K562 (cell line): Measurements from ENCODE around the gene KCTD16. TPM values are rescaled to one million over a fixed set of nuclear protein-coding genes. Genes with fewer than 3 reads are reported as not detected.

Experiments used
- ATAC-seq: fragments of 200-7000 bp; cut with Tn5 transposase; 3 replicates; pipeline ENCODE4 v1.9.1; 2020; ENCODE audit warnings: moderate library complexity
- BruUV-seq: library from RNA; stranded (reverse); fragments of 400-500 nt; replicated peaks from 2 replicates; lab custom pipeline; 2021; lab: Mats Ljungman, UMichigan
- CTCF ChIA-PET: fragments of 300-600 bp; formaldehyde crosslinking; extraction: SDS; loops from one replicate; lab custom pipeline; 2021; ENCODE audit warnings: low intra/inter-chr PET ratio; lab: Yijun Ruan, JAX
- POLR2A ChIA-PET: fragments of 300-600, 350-650 bp; sonication (Branson Sonifier 250); formaldehyde crosslinking; extraction: SDS; loops from one replicate; lab custom pipeline; 2021; ENCODE audit warnings: antibody characterized with exemption, inconsistent platforms; lab: Yijun Ruan, JAX
- DNase-seq, 4 experiments: peaks; one replicate each; pipeline versions ENCODE4 v3.0.0 to v3.0.0-alpha.2; 2011 to 2018; ENCODE audit warnings: low spot score in 3 of 4, mixed read lengths in 3 of 4; ENCODE audit errors: extremely low read depth in 1 of 4
- FAIRE-seq: peaks from 2 replicates; lab custom pipeline; 2011; peaks lifted over from hg19 to GRCh38; lab: Jason Lieb, UNC
- H2AFZ ChIP-seq: 2 replicates; pipeline ENCODE4 v1.6.0; 2011; ENCODE audit warnings: low read depth, low read length, control low read depth, inconsistent platforms
- H3K27ac ChIP-seq: fragments of 200-600 bp; 3 replicates; pipeline ENCODE4 v1.8.0; 2011; ENCODE audit warnings: low read depth, mild to moderate bottlenecking, control low read depth, inconsistent platforms, low read length, moderate library complexity, mixed read lengths; ENCODE audit errors: extremely low read depth
- H3K27me3 ChIP-seq, 2 experiments: fragments of 300-600 bp in 1 of 2; 2 replicates in 1 of 2; 3 replicates in 1 of 2; pipeline versions ENCODE4 v1.6.0 to v1.8.0; 2011; ENCODE audit warnings: inconsistent platforms in 2 of 2, low read length in 2 of 2, mild to moderate bottlenecking in 1 of 2, mixed read lengths in 1 of 2, moderate library complexity in 1 of 2; ENCODE audit not compliant: control insufficient read depth in 2 of 2, insufficient read depth in 2 of 2
- H3K36me3 ChIP-seq: fragments of 300-600 bp; 3 replicates; pipeline ENCODE4 v1.8.0; 2011; ENCODE audit warnings: mild to moderate bottlenecking, low read length, inconsistent platforms; ENCODE audit not compliant: control insufficient read depth, insufficient read depth
- H3K4me1 ChIP-seq, 2 experiments: fragments of 200-600 bp in 1 of 2; replicated peaks in 1 of 2; 2 replicates in 1 of 2; 3 replicates in 1 of 2; pipeline versions ENCODE4 v1.5.1 to v1.8.0; 2011; ENCODE audit warnings: inconsistent platforms in 2 of 2, low read length in 2 of 2, mild to moderate bottlenecking in 1 of 2, mixed read lengths in 1 of 2, moderate library complexity in 1 of 2; ENCODE audit not compliant: control insufficient read depth in 2 of 2, insufficient read depth in 2 of 2
- H3K4me2 ChIP-seq: 2 replicates; pipeline ENCODE4 v1.6.1; 2011; ENCODE audit warnings: low read length, control low read depth, inconsistent platforms, mixed read lengths; ENCODE audit not compliant: insufficient read depth
- H3K4me3 ChIP-seq: fragments of 200-600 bp; sonication (generic), shearing (Covaris generic); 2 replicates; pipeline ENCODE4 v1.5.1; 2016; ENCODE audit warnings: control low read depth, inconsistent platforms
- H3K79me2 ChIP-seq: fragments of 200-600 bp; 3 replicates; pipeline ENCODE4 v1.8.0; 2011; ENCODE audit warnings: low read length, inconsistent platforms; ENCODE audit not compliant: control insufficient read depth, insufficient read depth
- H3K9ac ChIP-seq, 2 experiments: 2 replicates each; pipeline versions ENCODE4 v1.6.0 to v1.6.1; 2011; ENCODE audit warnings: low read depth in 2 of 2, low read length in 2 of 2, control low read depth in 1 of 2, inconsistent platforms in 1 of 2, mild to moderate bottlenecking in 1 of 2, mixed read lengths in 1 of 2; ENCODE audit not compliant: insufficient read depth in 1 of 2
- H3K9me1 ChIP-seq: one replicate; pipeline ENCODE4 v1.6.0; 2011; ENCODE audit warnings: inconsistent platforms, mild to moderate bottlenecking, low read length, moderate library complexity; ENCODE audit not compliant: control insufficient read depth, insufficient read depth
- H3K9me3 ChIP-seq: replicated peaks from 2 replicates; pipeline ENCODE4 v1.5.1; 2011; ENCODE audit warnings: low read depth, low read length, inconsistent platforms; ENCODE audit not compliant: control insufficient read depth, insufficient read depth
- H4K20me1 ChIP-seq: replicated peaks from 2 replicates; pipeline ENCODE4 v1.6.1; 2011; ENCODE audit warnings: low read length, inconsistent platforms, mixed read lengths; ENCODE audit not compliant: control insufficient read depth, insufficient read depth
- ATF7 ChIP-seq: fragments of 450-650 bp; IDR thresholded peaks from 2 replicates; pipeline ENCODE4 v1.7.1; 2014; ENCODE audit warnings: mild to moderate bottlenecking, moderate library complexity
- CSDE1 ChIP-seq, 2 experiments: fragments of 450-650 bp; IDR thresholded peaks; 2 replicates each; pipeline ENCODE4 v1.6.1; 2016; ENCODE audit warnings: mild to moderate bottlenecking in 1 of 2
- SMARCA5 ChIP-seq: fragments of 450-650 bp; IDR thresholded peaks from 2 replicates; pipeline ENCODE4 v1.6.1; 2016
- XRCC5 ChIP-seq: fragments of 200-400 bp; formaldehyde crosslinking; IDR thresholded peaks from 2 replicates; pipeline ENCODE4 v1.6.1; 2017; ENCODE audit warnings: low read depth, mild to moderate bottlenecking, low read length
- whole genome bisulfite sequencing: fragments of 100-300 bp; shearing (Covaris generic); methylation state at CpG from one replicate; pipeline ENCODE4 v1.1.6; 2016; ENCODE audit warnings: low coverage, mixed read lengths; ENCODE audit not compliant: insufficient coverage; ENCODE audit errors: missing lambda C conversion rate; 5-methylcytosine and 5-hydroxymethylcytosine counted together
- in situ Hi-C: fragments of 300-500 bp; cut with MboI; formaldehyde crosslinking; loops from 4 replicates; pipeline ENCODE4 v1.15.0; 2018; ENCODE audit warnings: inconsistent platforms, mixed read lengths
- intact Hi-C: fragments of 100-400 bp; cut with micrococcal nuclease; formaldehyde crosslinking; loops from 2 replicates; pipeline ENCODE4 v1.14.2; 2022
- polyA plus RNA-seq, 8 experiments: library from polyadenylated mRNA; depleted of rRNA in 4 of 8; stranded (reverse) in 5 of 8; unstranded in 3 of 8; fragments of >200 nt; fragmentation: Nextera tagmentation in 2 of 8; fragmentation: Illumina TruSeq in 1 of 8; extraction: Ambion mirVana in 2 of 8; extraction: Trizol in 1 of 8; gene quantifications; 2 replicates each; pipeline versions ENCODE4 v1.2.1 to v1.2.3, GENCODE V29; 2011 to 2014; ENCODE audit warnings: inconsistent platforms in 1 of 8, missing spikeins in 1 of 8
- total RNA-seq, 7 experiments: library from RNA; depleted of rRNA in 6 of 7; stranded (reverse); fragments of >200 nt in 6 of 7; fragmentation: Illumina TruSeq in 2 of 7; extraction: Trizol in 2 of 7; gene quantifications; 2 replicates each; pipeline versions ENCODE4 v1.2.1 to v1.2.3, GENCODE V29; 2011 to 2021; ENCODE audit warnings: low replicate concordance in 1 of 7
- TF ChIP-seq, protein P1 (sequence below): fragments of 200-800 bp; sonication (Bioruptor generic); IDR thresholded peaks from 2 replicates; pipeline ENCODE4 v1.6.1; 2016; ENCODE audit warnings: missing genetic modification characterization, missing compliant biosample characterization
- TF ChIP-seq, protein P2 (sequence below): fragments of 450-650 bp; IDR thresholded peaks from 2 replicates; pipeline ENCODE4 v1.6.1; 2014; ENCODE audit warnings: low read depth, mild to moderate bottlenecking, moderate library complexity, borderline replicate concordance

Gene KCTD16
- total and polyA plus RNA-seq, 9 of the 15 experiments (the other 6 are each of a cell fraction or from before 2014, with no cell fraction given): 0.04 TPM; not detected in 8

- ChIA-PET POLR2A (interaction anchor here (0.6 kb wide), 1 partner anchor 24 kb away, joined by 3 read pairs; no protein-coding TSS in a partner anchor), CTCF (no interaction called here)
- no peaks in the 10 kb centered on the region for H4K20me1 ChIP-seq
- H2AFZ ChIP-seq: no peak overlapping the region
- H3K9ac ChIP-seq: no peak overlapping the region
- FAIRE-seq (no peak), DNase-seq (no peak), ATAC-seq (no peak)
- H3K4me3 ChIP-seq: no peak overlapping the region
- WGBS: 0% methylated on average over 4 of the region's 4 CpGs
- no peaks in the 10 kb centered on the region for H3K36me3 ChIP-seq
- intact Hi-C loops: no loop called here
- H3K4me2 ChIP-seq: no peak overlapping the region
- H3K4me1 ChIP-seq: no peaks in the 10 kb centered on the region
- H3K9me1 ChIP-seq: no peaks in the 10 kb centered on the region
- TF ChIP-seq ATF7 (no peak), XRCC5 (no peak), CSDE1 (IDR thresholded peaks at IDR 0.05) (no peak), SMARCA5 (no peak)
- TF ChIP-seq, protein P1, sequence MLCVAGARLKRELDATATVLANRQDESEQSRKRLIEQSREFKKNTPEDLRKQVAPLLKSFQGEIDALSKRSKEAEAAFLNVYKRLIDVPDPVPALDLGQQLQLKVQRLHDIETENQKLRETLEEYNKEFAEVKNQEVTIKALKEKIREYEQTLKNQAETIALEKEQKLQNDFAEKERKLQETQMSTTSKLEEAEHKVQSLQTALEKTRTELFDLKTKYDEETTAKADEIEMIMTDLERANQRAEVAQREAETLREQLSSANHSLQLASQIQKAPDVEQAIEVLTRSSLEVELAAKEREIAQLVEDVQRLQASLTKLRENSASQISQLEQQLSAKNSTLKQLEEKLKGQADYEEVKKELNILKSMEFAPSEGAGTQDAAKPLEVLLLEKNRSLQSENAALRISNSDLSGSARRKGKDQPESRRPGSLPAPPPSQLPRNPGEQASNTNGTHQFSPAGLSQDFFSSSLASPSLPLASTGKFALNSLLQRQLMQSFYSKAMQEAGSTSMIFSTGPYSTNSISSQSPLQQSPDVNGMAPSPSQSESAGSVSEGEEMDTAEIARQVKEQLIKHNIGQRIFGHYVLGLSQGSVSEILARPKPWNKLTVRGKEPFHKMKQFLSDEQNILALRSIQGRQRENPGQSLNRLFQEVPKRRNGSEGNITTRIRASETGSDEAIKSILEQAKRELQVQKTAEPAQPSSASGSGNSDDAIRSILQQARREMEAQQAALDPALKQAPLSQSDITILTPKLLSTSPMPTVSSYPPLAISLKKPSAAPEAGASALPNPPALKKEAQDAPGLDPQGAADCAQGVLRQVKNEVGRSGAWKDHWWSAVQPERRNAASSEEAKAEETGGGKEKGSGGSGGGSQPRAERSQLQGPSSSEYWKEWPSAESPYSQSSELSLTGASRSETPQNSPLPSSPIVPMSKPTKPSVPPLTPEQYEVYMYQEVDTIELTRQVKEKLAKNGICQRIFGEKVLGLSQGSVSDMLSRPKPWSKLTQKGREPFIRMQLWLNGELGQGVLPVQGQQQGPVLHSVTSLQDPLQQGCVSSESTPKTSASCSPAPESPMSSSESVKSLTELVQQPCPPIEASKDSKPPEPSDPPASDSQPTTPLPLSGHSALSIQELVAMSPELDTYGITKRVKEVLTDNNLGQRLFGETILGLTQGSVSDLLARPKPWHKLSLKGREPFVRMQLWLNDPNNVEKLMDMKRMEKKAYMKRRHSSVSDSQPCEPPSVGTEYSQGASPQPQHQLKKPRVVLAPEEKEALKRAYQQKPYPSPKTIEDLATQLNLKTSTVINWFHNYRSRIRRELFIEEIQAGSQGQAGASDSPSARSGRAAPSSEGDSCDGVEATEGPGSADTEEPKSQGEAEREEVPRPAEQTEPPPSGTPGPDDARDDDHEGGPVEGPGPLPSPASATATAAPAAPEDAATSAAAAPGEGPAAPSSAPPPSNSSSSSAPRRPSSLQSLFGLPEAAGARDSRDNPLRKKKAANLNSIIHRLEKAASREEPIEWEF: no peak
- TF ChIP-seq, protein P2, sequence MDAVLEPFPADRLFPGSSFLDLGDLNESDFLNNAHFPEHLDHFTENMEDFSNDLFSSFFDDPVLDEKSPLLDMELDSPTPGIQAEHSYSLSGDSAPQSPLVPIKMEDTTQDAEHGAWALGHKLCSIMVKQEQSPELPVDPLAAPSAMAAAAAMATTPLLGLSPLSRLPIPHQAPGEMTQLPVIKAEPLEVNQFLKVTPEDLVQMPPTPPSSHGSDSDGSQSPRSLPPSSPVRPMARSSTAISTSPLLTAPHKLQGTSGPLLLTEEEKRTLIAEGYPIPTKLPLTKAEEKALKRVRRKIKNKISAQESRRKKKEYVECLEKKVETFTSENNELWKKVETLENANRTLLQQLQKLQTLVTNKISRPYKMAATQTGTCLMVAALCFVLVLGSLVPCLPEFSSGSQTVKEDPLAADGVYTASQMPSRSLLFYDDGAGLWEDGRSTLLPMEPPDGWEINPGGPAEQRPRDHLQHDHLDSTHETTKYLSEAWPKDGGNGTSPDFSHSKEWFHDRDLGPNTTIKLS: no peak
- H3K27me3 ChIP-seq: no peaks in the 10 kb centered on the region
- in situ Hi-C loops: no loop called here
- no peak overlapping the region for H3K27ac ChIP-seq
- no TSS peak for BruUV-seq
- no peaks in the 10 kb centered on the region for H3K9me3 ChIP-seq
- no peaks in the 10 kb centered on the region for H3K79me2 ChIP-seq
Measured at GRCh38 chr5:144230806-144231205, 60.1 kb downstream of the KCTD16 start.
